Smooth muscle cell of bladder (primary cell): Measurements from ENCODE around the gene OR10A2. TPM values are rescaled to one million over a fixed set of nuclear protein-coding genes. Genes with fewer than 3 reads are reported as not detected.

Experiments used
- total RNA-seq: library from RNA; depleted of rRNA; stranded (reverse); fragments of >200 nt; gene quantifications from 2 replicates; pipeline ENCODE4 v1.2.3, GENCODE V29; 2014

The OR10A2 gene
- total RNA-seq = not detected in 2 replicates

GRCh38 chr11:6862961-6863360, at the start of gene OR10A2:
TSS of gene OR10A2 (plus strand) at chr11:6863057. CDS start at chr11:6869755, 6,698 bp downstream.

GRCh38 chr11:6845383-6845782, 17.5 kb upstream of the OR10A2 start, which contains the start of gene OR10A5:
TSS of gene OR10A5 (plus strand) at chr11:6845683. CDS start at chr11:6845683, 0 bp downstream.

GRCh38 chr11:6876325-6876724, 13.5 kb downstream of the OR10A2 start, which contains the start of gene OR10A4:
TSS of gene OR10A4 (plus strand) at chr11:6876625. CDS start at chr11:6876648, 23 bp downstream.

GRCh38 chr11:6892400-6892799, 29.5 kb downstream of the OR10A2 start, which contains the start of gene OR2D2:
TSS of gene OR2D2 (minus strand) at chr11:6892500. CDS start at chr11:6892500, 0 bp downstream.

GRCh38 chr11:6920702-6921101, 57.8 kb downstream of the OR10A2 start, which contains the start of gene OR2D3:
TSS of gene OR2D3 (plus strand) at chr11:6921002. CDS start at chr11:6921002, 0 bp downstream.

Other genes with a start within 250 kb of the OR10A2 start
- 42.2 and 101 TPM in 2 replicates for gene TPP1, start 243.6 kb upstream of the OR10A2 start, total RNA-seq
- gene DCHS1, start 207.2 kb upstream of the OR10A2 start, total RNA-seq = 2.0 and 5.2 TPM in 2 replicates
- 54.6 and 61.5 TPM in 2 replicates for gene MRPL17, start 179.7 kb upstream of the OR10A2 start, total RNA-seq
- under 0.01 TPM in 2 replicates for gene OR2AG2, start 91.1 kb upstream of the OR10A2 start, total RNA-seq
- gene OR2AG1, start 80.0 kb upstream of the OR10A2 start, total RNA-seq = not detected in 2 replicates
- 0.14 and 0.37 TPM in 2 replicates for gene OR6A2, start 63.4 kb upstream of the OR10A2 start, total RNA-seq
- gene OR10A5, start 17.4 kb upstream of the OR10A2 start, total RNA-seq = not detected in 2 replicates
- not detected in 2 replicates for gene OR10A4, start 13.6 kb downstream of the OR10A2 start, total RNA-seq
- 0.14 and 0.18 TPM in 2 replicates for gene OR2D2, start 29.4 kb downstream of the OR10A2 start, total RNA-seq
- not detected in 2 replicates for gene OR2D3, start 57.9 kb downstream of the OR10A2 start, total RNA-seq
- 3.1 and 4.3 TPM in 2 replicates for gene ZNF215, start 63.4 kb downstream of the OR10A2 start, total RNA-seq
- gene ZNF214, start 157.3 kb downstream of the OR10A2 start, total RNA-seq = 6.7 and 6.8 TPM in 2 replicates
- gene NLRP14, start 157.4 kb downstream of the OR10A2 start, total RNA-seq = 0.09 and 0.14 TPM in 2 replicates
- not detected in 2 replicates for gene RBMXL2, start 225.9 kb downstream of the OR10A2 start, total RNA-seq